NCI-H2196 (cell line): Measurements from ENCODE around the gene GNPTG.

ENCODE experiments used
- DNase-seq: peaks from one replicate; lab custom pipeline; 2025; ENCODE audit not compliant: unreplicated experiment; lab: John Stamatoyannopoulos, UW

Gene GNPTG

GRCh38 chr16:1333149-1333812 is 18.4 kb upstream of the GNPTG start, which contains the start of gene BAIAP3:
TSS of gene BAIAP3 (plus strand) at chr16:1333645. CDS start at chr16:1338550, 4,905 bp downstream.
- peak; percentile 47 for DNase-seq

GRCh38 chr16:1333854-1334700 is 17.7 kb upstream of the GNPTG start:
- DNase-seq: no peak

GRCh38 chr16:1334739-1335138 is 17.0 kb upstream of the GNPTG start:
- DNase-seq: no peak

- peak; percentile 19 for DNase-seq
Observed at GRCh38 chr16:1335211-1335971, 16.3 kb upstream of the GNPTG start.

- DNase-seq: no peak
Observed at GRCh38 chr16:1335996-1336395, 15.7 kb upstream of the GNPTG start.

- DNase-seq: no peak
Observed at GRCh38 chr16:1336619-1337018, 15.1 kb upstream of the GNPTG start.

GRCh38 chr16:1337486-1337885 is 14.2 kb upstream of the GNPTG start:
- no peak for DNase-seq

- DNase-seq: peak; percentile 28
Observed at GRCh38 chr16:1338119-1338730, 13.5 kb upstream of the GNPTG start.

- no peak for DNase-seq
Observed at GRCh38 chr16:1338855-1339675, 12.7 kb upstream of the GNPTG start.

GRCh38 chr16:1340730-1341494 is 10.8 kb upstream of the GNPTG start:
- no peak for DNase-seq

- no peak for DNase-seq
Observed at GRCh38 chr16:1341495-1342420, 10.0 kb upstream of the GNPTG start.

GRCh38 chr16:1342526-1343427 is 9.0 kb upstream of the GNPTG start:
- DNase-seq: peak; percentile 98

- DNase-seq: no peak
Observed at GRCh38 chr16:1343428-1344242, 8.1 kb upstream of the GNPTG start.

- DNase-seq: no peak
Observed at GRCh38 chr16:1344499-1344898, 7.2 kb upstream of the GNPTG start.

GRCh38 chr16:1345087-1345486 is 6.6 kb upstream of the GNPTG start:
- no peak for DNase-seq

- DNase-seq: no peak
Observed at GRCh38 chr16:1345651-1346421, 5.9 kb upstream of the GNPTG start.
